Measurements from ENCODE around the gene CTIF. TPM values are rescaled to one million over a fixed set of nuclear protein-coding genes. Genes with fewer than 3 reads are reported as not detected.

CTIF gene
- total and polyA plus RNA-seq, 2 donors (not counting 1 experiment from before 2014, with no cell fraction given), result 27.2 to 28.1 TPM

DNA sequence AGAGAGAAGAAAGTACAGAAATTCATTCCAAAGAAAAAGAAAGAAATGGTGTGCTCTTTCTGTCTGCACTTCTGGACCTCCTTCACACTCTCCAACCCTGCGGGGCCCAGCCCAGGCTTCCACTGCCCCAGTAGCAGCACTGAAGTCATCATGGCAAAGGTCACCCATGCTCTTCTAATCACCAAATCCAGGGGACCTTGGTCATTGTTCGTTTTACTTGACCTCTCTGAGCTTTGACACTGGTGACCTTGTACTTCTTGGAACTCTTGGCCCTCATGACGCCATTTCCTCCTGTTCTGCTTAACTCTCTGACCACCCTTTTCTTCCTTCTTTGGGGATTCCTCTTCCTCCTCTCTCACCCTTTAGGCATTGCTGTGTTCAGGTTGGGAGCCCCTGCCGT lies 306.3 kb downstream of the CTIF start:
- H4K20me1 ChIP-seq (ENCODE audit: control insufficient read depth, extremely low read depth, insufficient read depth, low read length), result no peaks in the 10 kb centered on the region
- H3K9me3 ChIP-seq (ENCODE audit: control insufficient read depth, insufficient read depth, low read depth, low read length), result no peaks in the 10 kb centered on the region
- no peaks in the 10 kb centered on the region for H3K4me1 ChIP-seq (ENCODE audit: control insufficient read depth, extremely low read depth, insufficient read depth, low read length)
- H3K27me3 ChIP-seq (ENCODE audit: control insufficient read depth, insufficient read depth, low read length), result no peaks in the 10 kb centered on the region
- no peak overlapping the region for H3K9ac ChIP-seq (ENCODE audit: insufficient read depth, low read length)
- H3K36me3 ChIP-seq (ENCODE audit: control insufficient read depth, insufficient read depth, low read length), result peaks cover 2% of the 10 kb centered on the region
- H2AFZ ChIP-seq (ENCODE audit: low read length), result no peak overlapping the region
- no peak overlapping the region for H3K4me3 ChIP-seq (replicated peaks in 1 of 4; ENCODE audit: control extremely low read depth in 1 of 4, insufficient read depth in 1 of 4, low read depth in 3 of 4, low read length in 4 of 4)
- TF ChIP-seq EZH2 (IDR thresholded peaks at IDR 0.05; ENCODE audit: low read length, missing control alignments), result no peak
- TF ChIP-seq, protein P1, sequence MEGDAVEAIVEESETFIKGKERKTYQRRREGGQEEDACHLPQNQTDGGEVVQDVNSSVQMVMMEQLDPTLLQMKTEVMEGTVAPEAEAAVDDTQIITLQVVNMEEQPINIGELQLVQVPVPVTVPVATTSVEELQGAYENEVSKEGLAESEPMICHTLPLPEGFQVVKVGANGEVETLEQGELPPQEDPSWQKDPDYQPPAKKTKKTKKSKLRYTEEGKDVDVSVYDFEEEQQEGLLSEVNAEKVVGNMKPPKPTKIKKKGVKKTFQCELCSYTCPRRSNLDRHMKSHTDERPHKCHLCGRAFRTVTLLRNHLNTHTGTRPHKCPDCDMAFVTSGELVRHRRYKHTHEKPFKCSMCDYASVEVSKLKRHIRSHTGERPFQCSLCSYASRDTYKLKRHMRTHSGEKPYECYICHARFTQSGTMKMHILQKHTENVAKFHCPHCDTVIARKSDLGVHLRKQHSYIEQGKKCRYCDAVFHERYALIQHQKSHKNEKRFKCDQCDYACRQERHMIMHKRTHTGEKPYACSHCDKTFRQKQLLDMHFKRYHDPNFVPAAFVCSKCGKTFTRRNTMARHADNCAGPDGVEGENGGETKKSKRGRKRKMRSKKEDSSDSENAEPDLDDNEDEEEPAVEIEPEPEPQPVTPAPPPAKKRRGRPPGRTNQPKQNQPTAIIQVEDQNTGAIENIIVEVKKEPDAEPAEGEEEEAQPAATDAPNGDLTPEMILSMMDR (conservative IDR thresholded peaks at IDR 0.05 in 1 of 2, IDR thresholded peaks at IDR 0.05 in 1 of 2; ENCODE audit: low read depth in 1 of 2, low read length in 2 of 2), result no peak
- H3K27ac ChIP-seq (ENCODE audit: insufficient read depth, low read length), result no peak overlapping the region
- no peak for DNase-seq (ENCODE audit: low read depth in 2 of 2)
- H3K4me2 ChIP-seq (ENCODE audit: extremely low read depth, insufficient read depth, low read length), result no peak overlapping the region
- H3K79me2 ChIP-seq (ENCODE audit: control insufficient read depth, insufficient read depth, low read length), result no peaks in the 10 kb centered on the region

DNA sequence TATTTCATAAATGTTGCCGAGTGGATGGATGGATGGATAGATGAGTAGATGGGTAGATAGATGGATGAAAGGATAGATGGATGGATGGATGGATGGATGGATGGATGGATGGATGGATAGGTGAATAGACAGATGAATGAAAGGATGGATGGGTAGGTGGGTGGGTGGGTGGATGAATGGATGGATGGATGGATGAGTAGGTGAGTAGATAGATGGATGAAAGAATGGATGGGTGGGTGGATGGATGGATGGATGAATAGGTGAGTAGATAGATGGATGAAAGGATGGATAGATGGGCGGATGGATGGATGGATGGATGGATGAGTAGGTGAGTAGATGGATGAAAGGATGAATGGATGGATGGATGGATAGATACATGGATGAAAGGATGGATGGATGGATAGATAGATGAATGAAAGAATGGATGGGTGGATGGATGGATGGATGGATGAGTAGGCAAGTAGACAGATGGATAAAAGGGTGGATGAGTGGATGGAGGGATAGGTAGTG lies 307.6 kb downstream of the CTIF start:
- Histone ChIP-seq H3K4me3 (replicated peaks in 1 of 4; ENCODE audit: control extremely low read depth in 1 of 4, insufficient read depth in 1 of 4, low read depth in 3 of 4, low read length in 4 of 4) (no peak overlapping the region), H3K4me1 (ENCODE audit: control insufficient read depth, extremely low read depth, insufficient read depth, low read length) (peaks cover 3% of the 10 kb centered on the region)

DNA sequence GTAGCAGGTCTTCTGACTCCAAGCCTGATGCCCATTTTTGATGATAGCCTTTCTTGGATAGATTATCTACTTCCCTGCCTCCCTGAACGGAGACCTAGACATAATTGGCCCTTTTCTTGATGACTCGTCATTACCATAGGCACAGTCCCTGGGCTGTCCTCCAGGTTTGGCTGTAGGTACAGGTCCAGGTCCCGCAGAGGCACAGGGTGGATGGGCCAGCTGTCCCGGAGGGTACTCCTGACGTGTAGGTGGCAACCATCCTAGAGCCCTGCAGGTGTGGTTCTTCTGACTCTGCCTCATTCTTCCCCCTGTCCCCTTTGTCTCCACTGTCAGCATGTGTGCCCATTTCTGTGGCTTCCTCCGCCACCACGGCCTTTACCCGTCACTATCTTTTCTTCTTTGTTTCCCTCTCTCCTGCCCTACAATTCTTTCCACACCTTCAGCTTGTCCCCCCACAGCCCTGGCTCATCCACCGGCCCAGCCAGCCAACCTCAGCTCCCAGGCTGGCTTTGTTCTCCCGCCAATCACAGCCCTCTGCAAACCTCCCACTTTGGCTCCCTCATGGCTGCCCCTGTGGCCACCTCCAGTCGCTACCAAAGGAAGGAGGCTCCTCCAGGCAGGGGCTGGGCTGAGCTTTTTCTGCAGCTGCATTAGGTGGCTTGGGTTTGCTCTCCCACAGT lies 309.1 kb downstream of the CTIF start:
- Histone ChIP-seq H3K9ac (ENCODE audit: insufficient read depth, low read length) (no peak overlapping the region), H3K4me3 (replicated peaks in 1 of 4; ENCODE audit: control extremely low read depth in 1 of 4, insufficient read depth in 1 of 4, low read depth in 3 of 4, low read length in 4 of 4) (no peak overlapping the region), H3K79me2 (ENCODE audit: control insufficient read depth, insufficient read depth, low read length) (no peaks in the 10 kb centered on the region), H2AFZ (ENCODE audit: low read length) (no peak overlapping the region), H3K4me2 (ENCODE audit: extremely low read depth, insufficient read depth, low read length) (no peak overlapping the region), H3K36me3 (ENCODE audit: control insufficient read depth, insufficient read depth, low read length) (peaks cover 2% of the 10 kb centered on the region), H3K27me3 (ENCODE audit: control insufficient read depth, insufficient read depth, low read length) (no peaks in the 10 kb centered on the region), H3K9me3 (ENCODE audit: control insufficient read depth, insufficient read depth, low read depth, low read length) (no peaks in the 10 kb centered on the region), H3K4me1 (ENCODE audit: control insufficient read depth, extremely low read depth, insufficient read depth, low read length) (peaks cover 3% of the 10 kb centered on the region), H3K27ac (ENCODE audit: insufficient read depth, low read length) (no peak overlapping the region), H4K20me1 (ENCODE audit: control insufficient read depth, extremely low read depth, insufficient read depth, low read length) (no peaks in the 10 kb centered on the region)
- no peak for DNase-seq (ENCODE audit: low read depth in 2 of 2)
- TF ChIP-seq, protein P1 (conservative IDR thresholded peaks at IDR 0.05 in 1 of 2, IDR thresholded peaks at IDR 0.05 in 1 of 2; ENCODE audit: low read depth in 1 of 2, low read length in 2 of 2), result no peak
- no peak for TF ChIP-seq EZH2 (IDR thresholded peaks at IDR 0.05; ENCODE audit: low read length, missing control alignments)

More for the DNA sequence above, 307.6 kb downstream of the CTIF start:
- H3K79me2 ChIP-seq (ENCODE audit: control insufficient read depth, insufficient read depth, low read length), result no peaks in the 10 kb centered on the region
- no peak overlapping the region for H3K27ac ChIP-seq (ENCODE audit: insufficient read depth, low read length)
- H3K4me2 ChIP-seq (ENCODE audit: extremely low read depth, insufficient read depth, low read length), result no peak overlapping the region
- H4K20me1 ChIP-seq (ENCODE audit: control insufficient read depth, extremely low read depth, insufficient read depth, low read length), result no peaks in the 10 kb centered on the region
- no peaks in the 10 kb centered on the region for H3K27me3 ChIP-seq (ENCODE audit: control insufficient read depth, insufficient read depth, low read length)
- H3K9ac ChIP-seq (ENCODE audit: insufficient read depth, low read length), result no peak overlapping the region
- no peak overlapping the region for H2AFZ ChIP-seq (ENCODE audit: low read length)
- no peak for TF ChIP-seq EZH2 (IDR thresholded peaks at IDR 0.05; ENCODE audit: low read length, missing control alignments)
- TF ChIP-seq, protein P1 (conservative IDR thresholded peaks at IDR 0.05 in 1 of 2, IDR thresholded peaks at IDR 0.05 in 1 of 2; ENCODE audit: low read depth in 1 of 2, low read length in 2 of 2), result no peak
- no peaks in the 10 kb centered on the region for H3K9me3 ChIP-seq (ENCODE audit: control insufficient read depth, insufficient read depth, low read depth, low read length)
- H3K36me3 ChIP-seq (ENCODE audit: control insufficient read depth, insufficient read depth, low read length), result peaks cover 2% of the 10 kb centered on the region
- DNase-seq (ENCODE audit: low read depth in 2 of 2), result no peak
